ENCODE results near the gene MEGF11.

GRCh38 chr15:66016199-66016598 is 237.4 kb downstream of the MEGF11 start:
- TF ChIP-seq ZNF354C (tag by site-specific recombination; IDR thresholded peaks at IDR 0.05; ENCODE audit: borderline replicate concordance, low read depth) (no peak), TCF7L2 (IDR thresholded peaks at IDR 0.05; ENCODE audit: borderline replicate concordance, low read depth, low read length) (no peak), CTCF (tag by site-specific recombination; IDR thresholded peaks at IDR 0.05) (no peak), ZNF76 (tag by site-specific recombination; IDR thresholded peaks at IDR 0.05; ENCODE audit: borderline replicate concordance, low read depth) (no peak), ZNF558 (tag by site-specific recombination; IDR thresholded peaks at IDR 0.05) (no peak), ZNF658 (tag by site-specific recombination; IDR thresholded peaks at IDR 0.05) (no peak), ZNF114 (tag by site-specific recombination; IDR thresholded peaks at IDR 0.05) (no peak), ZNF654 (tag by site-specific recombination; IDR thresholded peaks at IDR 0.05; ENCODE audit: low read depth) (no peak), ZBTB8A (tag by site-specific recombination; IDR thresholded peaks at IDR 0.05) (no peak), ZBTB1 (tag by site-specific recombination; IDR thresholded peaks at IDR 0.05) (no peak), ZFP41 (tag by site-specific recombination; IDR thresholded peaks at IDR 0.05; ENCODE audit: borderline replicate concordance) (no peak), ZNF510 (tag by site-specific recombination; IDR thresholded peaks at IDR 0.05; ENCODE audit: insufficient replicate concordance) (no peak)
- TF ChIP-seq, protein P1, sequence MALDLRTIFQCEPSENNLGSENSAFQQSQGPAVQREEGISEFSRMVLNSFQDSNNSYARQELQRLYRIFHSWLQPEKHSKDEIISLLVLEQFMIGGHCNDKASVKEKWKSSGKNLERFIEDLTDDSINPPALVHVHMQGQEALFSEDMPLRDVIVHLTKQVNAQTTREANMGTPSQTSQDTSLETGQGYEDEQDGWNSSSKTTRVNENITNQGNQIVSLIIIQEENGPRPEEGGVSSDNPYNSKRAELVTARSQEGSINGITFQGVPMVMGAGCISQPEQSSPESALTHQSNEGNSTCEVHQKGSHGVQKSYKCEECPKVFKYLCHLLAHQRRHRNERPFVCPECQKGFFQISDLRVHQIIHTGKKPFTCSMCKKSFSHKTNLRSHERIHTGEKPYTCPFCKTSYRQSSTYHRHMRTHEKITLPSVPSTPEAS (tag by site-specific recombination; IDR thresholded peaks at IDR 0.05) = no peak
- TF ChIP-seq, protein P2, sequence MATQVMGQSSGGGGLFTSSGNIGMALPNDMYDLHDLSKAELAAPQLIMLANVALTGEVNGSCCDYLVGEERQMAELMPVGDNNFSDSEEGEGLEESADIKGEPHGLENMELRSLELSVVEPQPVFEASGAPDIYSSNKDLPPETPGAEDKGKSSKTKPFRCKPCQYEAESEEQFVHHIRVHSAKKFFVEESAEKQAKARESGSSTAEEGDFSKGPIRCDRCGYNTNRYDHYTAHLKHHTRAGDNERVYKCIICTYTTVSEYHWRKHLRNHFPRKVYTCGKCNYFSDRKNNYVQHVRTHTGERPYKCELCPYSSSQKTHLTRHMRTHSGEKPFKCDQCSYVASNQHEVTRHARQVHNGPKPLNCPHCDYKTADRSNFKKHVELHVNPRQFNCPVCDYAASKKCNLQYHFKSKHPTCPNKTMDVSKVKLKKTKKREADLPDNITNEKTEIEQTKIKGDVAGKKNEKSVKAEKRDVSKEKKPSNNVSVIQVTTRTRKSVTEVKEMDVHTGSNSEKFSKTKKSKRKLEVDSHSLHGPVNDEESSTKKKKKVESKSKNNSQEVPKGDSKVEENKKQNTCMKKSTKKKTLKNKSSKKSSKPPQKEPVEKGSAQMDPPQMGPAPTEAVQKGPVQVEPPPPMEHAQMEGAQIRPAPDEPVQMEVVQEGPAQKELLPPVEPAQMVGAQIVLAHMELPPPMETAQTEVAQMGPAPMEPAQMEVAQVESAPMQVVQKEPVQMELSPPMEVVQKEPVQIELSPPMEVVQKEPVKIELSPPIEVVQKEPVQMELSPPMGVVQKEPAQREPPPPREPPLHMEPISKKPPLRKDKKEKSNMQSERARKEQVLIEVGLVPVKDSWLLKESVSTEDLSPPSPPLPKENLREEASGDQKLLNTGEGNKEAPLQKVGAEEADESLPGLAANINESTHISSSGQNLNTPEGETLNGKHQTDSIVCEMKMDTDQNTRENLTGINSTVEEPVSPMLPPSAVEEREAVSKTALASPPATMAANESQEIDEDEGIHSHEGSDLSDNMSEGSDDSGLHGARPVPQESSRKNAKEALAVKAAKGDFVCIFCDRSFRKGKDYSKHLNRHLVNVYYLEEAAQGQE (tag by site-specific recombination; IDR thresholded peaks at IDR 0.05) = no peak
